GM23338 (cell line): ENCODE data around the gene PRPSAP2. TPM values are rescaled to one million over a fixed set of nuclear protein-coding genes. Genes with fewer than 3 reads are reported as not detected.
A peak's percentile ranks its signal among the peaks of the same experiment; 100 is the strongest.

Experiments used
- ATAC-seq: fragments of 200-7000 bp; cut with Tn5 transposase; 3 replicates; pipeline ENCODE4 v1.9.1; 2020
- DNase-seq: peaks from one replicate; pipeline ENCODE4 v3.0.0-alpha.2; 2015; ENCODE audit warnings: low spot score
- H2AFZ ChIP-seq: fragments of 200-600 bp; sonication (generic); 2 replicates; pipeline ENCODE4 v1.8.0; 2016; ENCODE audit warnings: antibody characterized with exemption, mild to moderate bottlenecking, moderate library complexity
- H3F3A ChIP-seq: fragments of 200-600 bp; sonication (generic); replicated peaks from 2 replicates; pipeline ENCODE4 v1.8.0; 2017; ENCODE audit warnings: antibody characterized with exemption, mixed run types, low read depth
- H3K27ac ChIP-seq: fragments of 200-600 bp; sonication (generic); 2 replicates; pipeline ENCODE4 v1.6.1; 2016; ENCODE audit warnings: low read depth
- H3K27me3 ChIP-seq: fragments of 200-600 bp; sonication (generic); 2 replicates; pipeline ENCODE4 v1.8.0; 2016; ENCODE audit warnings: mild to moderate bottlenecking, mixed run types, moderate library complexity; ENCODE audit not compliant: insufficient read depth
- H3K36me3 ChIP-seq: fragments of 200-600 bp; sonication (generic); 2 replicates; pipeline ENCODE4 v1.8.0; 2016; ENCODE audit warnings: mild to moderate bottlenecking; ENCODE audit not compliant: insufficient read depth
- H3K4me1 ChIP-seq: fragments of 200-600 bp; sonication (generic); 2 replicates; pipeline ENCODE4 v1.8.0; 2016; ENCODE audit warnings: mild to moderate bottlenecking, moderate library complexity; ENCODE audit not compliant: insufficient read depth
- H3K4me2 ChIP-seq: fragments of 200-600 bp; sonication (generic); 2 replicates; pipeline ENCODE4 v1.7.1; 2017; ENCODE audit warnings: mixed run types
- H3K4me3 ChIP-seq: fragments of 200-600 bp; sonication (generic); 2 replicates; pipeline ENCODE4 v1.6.1; 2016; ENCODE audit warnings: mixed run types
- H3K79me2 ChIP-seq: fragments of 200-600 bp; sonication (generic); replicated peaks from 2 replicates; pipeline ENCODE4 v1.8.0; 2017; ENCODE audit warnings: mild to moderate bottlenecking; ENCODE audit not compliant: insufficient read depth
- H3K9me2 ChIP-seq: fragments of 200-600 bp; sonication (generic); 2 replicates; pipeline ENCODE4 v1.8.0; 2017; ENCODE audit not compliant: insufficient read depth
- H4K20me1 ChIP-seq: fragments of 200-600 bp; sonication (generic); replicated peaks from 2 replicates; pipeline ENCODE4 v1.8.0; 2017; ENCODE audit warnings: mild to moderate bottlenecking; ENCODE audit not compliant: insufficient read depth
- H3K27ac Mint-ChIP-seq: 2 replicates; pipeline ENCODE4 v1.8.0; 2020; ENCODE audit warnings: inconsistent platforms, mild to moderate bottlenecking, moderate library complexity, mixed read lengths
- H3K27me3 Mint-ChIP-seq: 3 replicates; pipeline ENCODE4 v1.8.0; 2022; ENCODE audit warnings: low read depth, mild to moderate bottlenecking, moderate library complexity, mixed read lengths, inconsistent platforms; ENCODE audit not compliant: insufficient read depth, poor library complexity
- H3K36me3 Mint-ChIP-seq: 3 replicates; pipeline ENCODE4 v1.8.0; 2021; ENCODE audit warnings: low read depth, mild to moderate bottlenecking, inconsistent platforms, moderate library complexity, mixed read lengths
- H3K4me1 Mint-ChIP-seq: 3 replicates; pipeline ENCODE4 v1.8.0; 2020; ENCODE audit warnings: mild to moderate bottlenecking, inconsistent platforms, mixed read lengths
- H3K4me3 Mint-ChIP-seq: 3 replicates; pipeline ENCODE4 v1.8.0; 2021; ENCODE audit warnings: moderate library complexity, mild to moderate bottlenecking, inconsistent platforms, mixed read lengths
- H3K9me3 Mint-ChIP-seq: 3 replicates; pipeline ENCODE4 v1.8.0; 2020; ENCODE audit warnings: moderate library complexity, mild to moderate bottlenecking, inconsistent platforms, mixed read lengths
- CREB1 ChIP-seq: fragments of 250-450 bp; sonication (Bioruptor Pico); IDR thresholded peaks from 2 replicates; pipeline ENCODE4 v1.5.0; 2020; ENCODE audit warnings: low read depth, mild to moderate bottlenecking, moderate library complexity
- CTCF ChIP-seq, 2 experiments: fragments of 200-600 bp in 1 of 2; sonication (generic) in 1 of 2; conservative IDR thresholded peaks; 2 replicates each; pipeline versions ENCODE4 v1.5.1 to v1.6.1; 2016 to 2017; ENCODE audit warnings: antibody characterized with exemption in 2 of 2, low read depth in 2 of 2, mild to moderate bottlenecking in 2 of 2, moderate library complexity in 1 of 2
- ETS1 ChIP-seq: IDR thresholded peaks from 2 replicates; pipeline ENCODE4 v1.6.1; 2016; ENCODE audit warnings: antibody characterized with exemption
- EZH2 ChIP-seq: fragments of 200-600 bp; sonication (generic); IDR thresholded peaks from one replicate; pipeline ENCODE4 v1.8.0; 2017; ENCODE audit warnings: antibody characterized with exemption, mild to moderate bottlenecking, low read depth; ENCODE audit not compliant: unreplicated experiment
- JUNB ChIP-seq: IDR thresholded peaks from one replicate; pipeline ENCODE4 v1.6.1; 2016; ENCODE audit warnings: antibody characterized with exemption; ENCODE audit not compliant: unreplicated experiment
- NANOG ChIP-seq: IDR thresholded peaks from 2 replicates; pipeline ENCODE4 v1.6.1; 2016; ENCODE audit warnings: antibody characterized with exemption, borderline replicate concordance
- POLR2AphosphoS5 ChIP-seq: IDR thresholded peaks from 2 replicates; pipeline ENCODE4 v1.6.1; 2016; ENCODE audit warnings: antibody characterized with exemption, low read depth
- ZNF331 ChIP-seq: fragments of 250-450 bp; sonication (Bioruptor Pico); IDR thresholded peaks from 2 replicates; pipeline ENCODE4 v1.5.0; 2020; ENCODE audit warnings: low read depth, mild to moderate bottlenecking, moderate library complexity
- ZNF462 ChIP-seq: fragments of 250-450 bp; sonication (Bioruptor Pico); IDR thresholded peaks from 2 replicates; pipeline ENCODE4 v1.5.0; 2020; ENCODE audit warnings: mild to moderate bottlenecking, moderate library complexity
- polyA plus RNA-seq: library from polyadenylated mRNA; unstranded; fragments of >200 nt; fragmentation: Nextera tagmentation; extraction: Ambion mirVana; gene quantifications from 2 replicates; pipeline ENCODE4 v1.2.1, GENCODE V29; 2016
- total RNA-seq: library from RNA; depleted of rRNA; stranded (reverse); fragments of >200 nt; shearing (Covaris generic); gene quantifications from 2 replicates; pipeline ENCODE4 v1.2.3, GENCODE V29; 2014

The PRPSAP2 gene
- total and polyA plus RNA-seq, 2 experiments from 2014 or later = 34.6 to 54.4 TPM

- H3K36me3 ChIP-seq = no peaks in the 10 kb centered on the region
- peaks cover 10% of the 10 kb centered on the region for H3K4me1 ChIP-seq
- H3K27ac ChIP-seq = no peak overlapping the region
- no peak overlapping the region for H2AFZ ChIP-seq
- no peaks in the 10 kb centered on the region for H3K36me3 Mint-ChIP-seq
- no peak for ATAC-seq
- no peaks in the 10 kb centered on the region for H4K20me1 ChIP-seq
- peak overlapping the region; percentile 54 for H3K4me3 ChIP-seq
- no peaks in the 10 kb centered on the region for H3K9me2 ChIP-seq
- peak overlapping the region; percentile 82 for H3K4me2 ChIP-seq
- H3K27ac Mint-ChIP-seq = no peak overlapping the region
- no peaks in the 10 kb centered on the region for H3F3A ChIP-seq
- peaks cover 27% of the 10 kb centered on the region for H3K79me2 ChIP-seq
- no peak for DNase-seq
- peaks cover 10% of the 10 kb centered on the region for H3K4me1 Mint-ChIP-seq
- H3K9me3 Mint-ChIP-seq = no peaks in the 10 kb centered on the region
- H3K27me3 ChIP-seq = no peaks in the 10 kb centered on the region
- H3K27me3 Mint-ChIP-seq = peaks cover 5% of the 10 kb centered on the region
- TF ChIP-seq ZNF331 (CRISPR knock-in tag) = no peak
- TF ChIP-seq EZH2 = no peak
- no peak for TF ChIP-seq ETS1
- TF ChIP-seq POLR2AphosphoS5 = no peak
- no peak for TF ChIP-seq ZNF462 (CRISPR knock-in tag)
- TF ChIP-seq CTCF (conservative IDR thresholded peaks at IDR 0.05; ENCODE audit: low read depth in 2 of 2) = no peak
- TF ChIP-seq NANOG = no peak
- no peak for TF ChIP-seq JUNB
- TF ChIP-seq CREB1 (CRISPR knock-in tag) = no peak
- peak overlapping the region; percentile 91 for H3K4me3 Mint-ChIP-seq
These were observed 3.0 kb upstream of the PRPSAP2 start for GRCh38 chr17:18854956-18855355.
